GM11168 (cell line): ENCODE measurements around the gene OAS3.

ENCODE experiments used
- in situ Hi-C: fragments of 300-500 bp; cut with MboI; formaldehyde crosslinking; loops from one replicate; pipeline ENCODE4 v1.12.0; 2022; ENCODE audit warnings: low sequenced_read_pairs; ENCODE audit not compliant: unreplicated experiment

OAS3 gene

GRCh38 chr12:113005762-113006161 is 67.5 kb downstream of the OAS3 start:
- in situ Hi-C loops = no loop called here

DNA sequence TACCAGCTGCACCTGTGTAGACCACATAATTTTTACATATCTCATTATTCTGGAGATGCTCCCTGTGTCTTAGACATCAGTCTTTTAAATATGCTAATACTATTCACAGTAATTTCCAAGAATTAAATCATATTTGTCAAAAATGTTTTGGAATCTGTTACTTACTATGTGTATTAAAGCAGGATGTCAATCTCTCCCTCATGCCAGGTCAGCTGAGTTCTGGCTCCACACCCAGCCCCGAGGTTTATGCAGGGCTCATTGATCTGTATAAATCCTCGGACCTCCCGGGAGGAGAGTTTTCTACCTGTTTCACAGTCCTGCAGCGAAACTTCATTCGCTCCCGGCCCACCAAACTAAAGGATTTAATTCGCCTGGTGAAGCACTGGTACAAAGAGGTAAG is 67.9 kb downstream of the OAS3 start:
- in situ Hi-C loops = no loop called here

GRCh38 chr12:113006641-113007040 is 68.4 kb downstream of the OAS3 start:
- in situ Hi-C loops = no loop called here

- in situ Hi-C loops = no loop called here
Observed at GRCh38 chr12:113007166-113007565, 68.9 kb downstream of the OAS3 start.

DNA sequence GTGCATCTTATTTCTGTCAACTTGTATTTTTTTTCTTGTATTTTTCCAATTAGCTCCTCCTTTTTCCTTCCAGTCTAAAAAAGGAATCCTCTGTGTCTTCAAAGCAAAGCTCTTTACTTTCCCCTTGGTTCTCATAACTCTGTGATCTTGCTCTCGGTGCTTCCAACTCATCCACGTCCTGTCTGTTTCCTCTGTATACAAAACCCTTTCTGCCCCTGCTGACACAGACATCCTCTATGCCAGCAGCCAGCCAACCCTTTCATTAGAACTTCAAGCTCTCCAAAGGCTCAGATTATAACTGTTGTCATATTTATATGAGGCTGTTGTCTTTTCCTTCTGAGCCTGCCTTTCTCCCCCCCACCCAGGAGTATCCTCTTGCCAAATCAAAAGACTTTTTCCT is 72.4 kb downstream of the OAS3 start:
- in situ Hi-C loops = no loop called here

DNA sequence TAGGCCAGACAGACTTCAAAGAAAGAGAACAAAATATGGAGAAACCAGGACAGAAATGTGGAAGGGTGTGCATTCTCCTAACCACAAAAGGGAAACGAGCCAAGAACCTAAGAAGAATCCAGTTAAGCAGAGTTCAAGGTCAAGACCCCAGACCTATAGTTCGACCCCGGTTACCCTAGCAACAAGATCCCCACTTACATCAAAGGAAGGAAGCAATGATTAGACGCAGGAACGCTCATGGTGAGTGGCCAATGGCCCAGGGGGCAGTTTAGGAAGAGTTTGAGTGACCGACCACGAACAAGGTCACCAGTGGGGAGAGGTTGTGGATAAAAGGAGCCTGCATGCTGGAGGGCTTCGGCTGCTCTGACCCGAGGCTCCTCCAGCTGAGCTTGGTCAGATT is 76.3 kb downstream of the OAS3 start:
- in situ Hi-C loops = no loop called here

DNA sequence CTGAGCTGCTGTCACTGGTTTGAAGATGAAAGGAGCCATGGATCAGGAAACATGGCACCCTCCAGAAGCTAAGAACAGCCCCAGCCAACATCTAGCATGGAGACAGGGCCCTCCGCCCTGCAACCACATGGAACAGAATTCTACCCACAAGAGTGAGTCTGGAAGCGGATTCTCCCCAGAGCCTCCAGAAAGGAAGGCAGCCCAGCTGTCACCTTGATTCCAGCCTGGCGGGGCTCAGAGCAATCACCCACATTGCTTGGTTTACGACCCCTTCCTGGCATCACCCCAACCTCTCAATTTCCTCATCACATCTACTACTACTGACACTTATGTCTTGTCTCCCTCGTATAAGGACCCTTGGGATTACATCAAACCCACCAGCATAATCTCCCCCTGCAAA is 78.5 kb downstream of the OAS3 start:
- in situ Hi-C loops = no loop called here

DNA sequence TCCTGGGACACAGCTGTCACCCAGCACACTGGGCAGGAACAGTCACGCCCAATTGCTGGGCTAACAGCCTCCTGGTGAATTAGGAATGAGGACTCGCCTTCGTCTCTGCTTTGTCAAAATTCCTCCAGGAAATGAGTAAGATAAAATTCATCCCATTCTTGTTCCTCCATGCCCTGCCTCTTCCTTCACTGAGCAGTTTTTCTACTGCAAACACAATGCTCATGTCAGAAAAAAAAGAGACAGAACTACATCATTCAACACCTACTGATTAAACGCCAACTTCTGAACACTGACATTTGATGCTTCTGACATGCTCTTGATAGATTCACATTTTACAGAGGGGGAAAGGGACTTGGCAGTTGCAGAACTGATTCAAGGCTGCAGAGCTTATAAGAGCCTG is 80.8 kb downstream of the OAS3 start:
- in situ Hi-C loops = no loop called here

- in situ Hi-C loops = no loop called here
Observed at GRCh38 chr12:113021500-113021899, 83.2 kb downstream of the OAS3 start.
